Fibroblast of pulmonary artery (primary cell): Measurements from ENCODE around the gene HDGF.

Experiments
- DNase-seq: peaks from one replicate; pipeline ENCODE4 v3.0.0-alpha.2; 2010; ENCODE audit warnings: low read depth
- H3K4me3 ChIP-seq: replicated peaks from 2 replicates; pipeline ENCODE4 v1.5.1; 2011; ENCODE audit warnings: low read depth, mild to moderate bottlenecking, control low read depth, low read length, moderate library complexity
- TF ChIP-seq, protein P1 (sequence below): IDR thresholded peaks from 2 replicates; pipeline ENCODE4 v1.5.1; 2011; ENCODE audit warnings: mild to moderate bottlenecking, control low read depth, low read length, inconsistent platforms; ENCODE audit errors: missing control alignments

HDGF gene

DNA sequence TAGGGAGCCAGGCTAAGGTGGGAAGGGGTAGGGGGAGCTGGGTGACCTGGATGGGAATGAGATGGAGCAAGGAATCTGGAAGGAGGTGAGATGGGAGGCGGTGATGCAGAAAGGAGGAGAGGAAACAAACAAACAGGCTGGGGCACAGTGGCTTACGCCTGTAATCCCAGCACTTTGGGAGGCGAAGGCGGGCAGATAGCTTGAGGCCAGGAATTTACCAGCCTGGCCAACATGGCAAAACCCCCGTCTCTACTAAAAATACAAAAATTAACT, 56.8 kb downstream of the HDGF start:
- TF ChIP-seq, protein P1, sequence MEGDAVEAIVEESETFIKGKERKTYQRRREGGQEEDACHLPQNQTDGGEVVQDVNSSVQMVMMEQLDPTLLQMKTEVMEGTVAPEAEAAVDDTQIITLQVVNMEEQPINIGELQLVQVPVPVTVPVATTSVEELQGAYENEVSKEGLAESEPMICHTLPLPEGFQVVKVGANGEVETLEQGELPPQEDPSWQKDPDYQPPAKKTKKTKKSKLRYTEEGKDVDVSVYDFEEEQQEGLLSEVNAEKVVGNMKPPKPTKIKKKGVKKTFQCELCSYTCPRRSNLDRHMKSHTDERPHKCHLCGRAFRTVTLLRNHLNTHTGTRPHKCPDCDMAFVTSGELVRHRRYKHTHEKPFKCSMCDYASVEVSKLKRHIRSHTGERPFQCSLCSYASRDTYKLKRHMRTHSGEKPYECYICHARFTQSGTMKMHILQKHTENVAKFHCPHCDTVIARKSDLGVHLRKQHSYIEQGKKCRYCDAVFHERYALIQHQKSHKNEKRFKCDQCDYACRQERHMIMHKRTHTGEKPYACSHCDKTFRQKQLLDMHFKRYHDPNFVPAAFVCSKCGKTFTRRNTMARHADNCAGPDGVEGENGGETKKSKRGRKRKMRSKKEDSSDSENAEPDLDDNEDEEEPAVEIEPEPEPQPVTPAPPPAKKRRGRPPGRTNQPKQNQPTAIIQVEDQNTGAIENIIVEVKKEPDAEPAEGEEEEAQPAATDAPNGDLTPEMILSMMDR, result no peak
- no peak for DNase-seq

DNA sequence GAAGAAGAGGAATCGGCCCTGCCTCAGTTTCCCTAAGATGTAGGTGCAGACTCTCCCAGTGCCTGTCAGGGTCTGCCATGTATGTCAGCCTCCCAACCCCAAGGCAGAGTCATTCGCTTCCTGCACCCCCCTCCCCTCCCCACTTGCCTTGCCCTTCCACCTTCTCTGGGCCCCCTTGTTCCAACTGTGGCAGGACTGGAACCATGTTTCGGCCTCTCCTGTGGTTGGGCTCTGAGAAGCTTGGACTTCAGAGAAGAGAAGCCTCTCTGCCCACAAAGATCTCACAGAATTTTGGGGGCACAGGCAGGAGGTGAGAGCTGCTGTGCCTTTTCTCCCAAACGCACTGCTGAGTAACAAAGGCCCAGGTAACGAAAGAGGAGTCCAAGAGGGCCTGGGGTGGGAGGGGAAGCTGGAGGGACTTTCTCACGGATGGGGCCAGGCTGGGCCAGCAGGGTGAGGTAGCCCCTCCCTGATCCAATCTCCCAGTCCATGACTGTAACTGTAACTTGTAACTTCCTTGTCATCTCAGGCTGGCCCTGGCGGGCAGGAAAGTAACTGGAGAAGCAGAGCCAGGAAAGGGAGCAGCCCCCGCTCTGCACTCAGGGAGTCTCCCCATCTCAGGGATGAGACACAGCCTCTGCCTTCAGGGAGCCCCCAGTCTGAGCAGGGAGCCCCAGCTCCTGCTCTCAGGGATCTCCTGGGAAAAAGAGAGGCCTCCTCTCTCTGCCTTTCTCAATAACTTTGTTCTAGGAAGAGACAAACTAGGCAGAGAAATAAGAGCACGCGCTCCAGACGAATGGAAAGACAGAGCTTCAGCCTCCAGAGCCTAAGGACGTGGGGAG, 57.4 kb downstream of the HDGF start:
- no peak overlapping the region for H3K4me3 ChIP-seq
- TF ChIP-seq, protein P1, result no peak
- no peak for DNase-seq

More for the DNA sequence above, 56.8 kb downstream of the HDGF start:
- no peak overlapping the region for H3K4me3 ChIP-seq

DNA sequence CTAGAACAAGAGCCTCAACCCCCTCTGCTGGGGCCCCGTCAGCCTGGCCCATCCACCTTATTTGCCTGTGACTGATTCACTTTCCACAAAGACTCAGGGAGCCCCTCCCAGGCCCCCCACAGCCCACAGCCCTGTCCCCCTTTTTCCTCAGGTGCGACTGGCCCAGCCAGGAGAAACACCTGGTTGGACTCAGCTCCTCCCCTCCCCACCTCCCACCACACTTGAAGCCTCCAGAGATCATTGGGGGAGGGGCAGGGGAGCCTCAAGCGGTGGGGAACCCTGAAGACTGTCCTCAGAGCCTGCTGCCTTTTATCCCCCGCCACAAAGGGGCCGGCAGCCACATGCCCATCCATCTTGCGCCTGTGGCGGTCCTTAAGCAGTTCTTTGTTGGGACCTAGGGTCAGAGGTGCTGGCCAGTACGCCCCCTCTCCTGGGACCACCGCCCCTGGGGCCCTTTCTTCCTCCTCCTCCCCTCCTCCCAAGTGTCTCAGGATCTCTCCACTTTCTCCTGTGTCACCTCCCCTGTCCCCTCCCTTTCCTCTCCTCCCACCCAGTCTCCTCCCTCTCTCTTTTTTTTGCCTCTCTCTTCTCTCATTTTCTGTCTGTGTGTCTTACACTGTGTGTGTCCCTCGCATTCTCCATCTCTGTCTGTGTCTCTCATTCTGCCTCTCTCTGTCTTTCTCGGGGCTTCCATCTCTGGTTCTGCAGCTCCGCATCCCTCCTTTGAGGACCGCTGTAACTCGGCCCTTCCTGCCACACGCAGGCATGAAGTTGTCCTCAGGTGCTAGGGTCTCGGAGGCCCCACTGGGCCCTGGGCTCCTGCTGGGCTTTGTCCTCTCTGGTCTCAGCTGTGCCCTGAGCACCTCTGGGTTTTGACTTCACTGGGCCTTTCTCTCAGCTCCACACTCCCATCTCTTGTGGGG, 58.3 kb downstream of the HDGF start:
- no peak for DNase-seq
- TF ChIP-seq, protein P1, result no peak
- H3K4me3 ChIP-seq, result no peak overlapping the region

DNA sequence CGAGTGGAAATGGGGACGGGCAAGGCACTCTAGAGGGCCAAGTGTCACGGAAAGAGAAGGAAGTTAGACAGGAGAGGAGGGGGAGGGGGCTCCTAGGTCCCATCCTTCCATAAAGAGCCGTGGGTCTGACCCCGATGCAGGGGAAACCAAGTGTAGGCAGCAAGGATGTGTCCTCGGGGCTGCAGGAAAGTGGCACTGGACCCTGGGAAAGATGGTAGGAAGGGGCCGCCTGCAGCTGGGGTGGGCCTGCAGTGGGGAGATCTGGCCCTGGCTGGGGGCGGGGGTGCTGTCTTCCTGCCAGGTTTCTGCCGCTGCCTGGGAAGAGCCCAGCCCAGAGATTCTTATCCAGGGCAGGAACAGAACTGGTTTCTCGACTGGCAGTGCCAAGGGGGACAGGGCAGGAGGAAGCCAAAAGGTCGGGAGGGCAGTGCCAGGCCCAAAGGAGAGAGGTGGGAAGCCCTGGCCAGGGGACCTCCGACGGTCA, 59.0 kb downstream of the HDGF start:
- H3K4me3 ChIP-seq, result no peak overlapping the region
- TF ChIP-seq, protein P1, result no peak
- DNase-seq, result no peak
